Islet precursor cell (in vitro differentiated cells): ENCODE measurements around the gene KIR3DL1.
"Not testable (repeated sequence)": the region's sequence is repeated elsewhere in the genome, so short reads cannot be mapped to it uniquely, and the experiment has no call there.

Experiments
- DNase-seq: peaks from one replicate; pipeline ENCODE4 v3.0.0-alpha.2; 2018

Gene KIR3DL1

GRCh38 chr19:54817670-54818536, 1.6 kb downstream of the KIR3DL1 start:
- DNase-seq: no peak

DNA sequence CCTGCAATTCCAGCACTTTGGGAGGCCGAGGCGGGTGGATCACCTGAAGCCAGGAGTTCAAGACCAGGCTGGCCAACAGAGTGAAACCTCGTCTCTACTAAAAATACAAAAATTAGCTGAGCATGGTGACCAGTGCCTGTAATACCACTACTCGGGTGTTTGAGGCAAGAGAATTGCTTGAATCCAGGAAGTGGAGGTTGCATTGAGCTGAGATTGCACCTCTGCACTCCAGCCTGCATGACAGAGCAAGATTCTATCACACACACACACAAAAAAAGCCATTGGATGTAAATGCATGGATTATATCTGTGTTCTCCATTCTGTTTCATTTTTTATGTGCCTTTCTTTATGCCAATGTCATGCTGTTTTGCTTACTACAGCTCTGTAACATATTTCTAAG, 8.1 kb downstream of the KIR3DL1 start:
- DNase-seq: not testable (repeated sequence)

GRCh38 chr19:54825326-54825725, 9.1 kb downstream of the KIR3DL1 start:
- not testable (repeated sequence) for DNase-seq

DNA sequence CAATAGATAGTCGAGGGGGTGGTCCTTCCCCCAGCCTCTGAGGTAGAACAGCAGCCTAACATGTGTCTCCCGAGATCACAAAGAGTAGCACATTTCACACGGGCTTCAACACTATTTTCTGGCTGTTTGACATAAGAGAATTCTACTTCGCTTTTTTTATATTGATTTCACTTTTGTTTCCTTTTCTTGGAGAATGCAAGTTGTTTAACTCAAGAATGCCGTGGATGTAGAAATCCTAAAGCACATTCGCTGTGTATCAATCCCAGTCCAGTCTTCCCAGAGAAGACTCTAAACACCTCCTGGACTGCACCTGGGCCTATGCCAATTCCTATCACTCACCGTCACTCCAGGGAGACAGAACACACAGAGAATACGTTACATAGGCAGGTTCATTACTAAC, 11.8 kb downstream of the KIR3DL1 start:
- not testable (repeated sequence) for DNase-seq

GRCh38 chr19:54832496-54832895, 16.2 kb downstream of the KIR3DL1 start, which contains the start of gene KIR2DS4:
TSS of gene KIR2DS4 (plus strand) at chr19:54832676.
- DNase-seq: not testable (repeated sequence)

DNA sequence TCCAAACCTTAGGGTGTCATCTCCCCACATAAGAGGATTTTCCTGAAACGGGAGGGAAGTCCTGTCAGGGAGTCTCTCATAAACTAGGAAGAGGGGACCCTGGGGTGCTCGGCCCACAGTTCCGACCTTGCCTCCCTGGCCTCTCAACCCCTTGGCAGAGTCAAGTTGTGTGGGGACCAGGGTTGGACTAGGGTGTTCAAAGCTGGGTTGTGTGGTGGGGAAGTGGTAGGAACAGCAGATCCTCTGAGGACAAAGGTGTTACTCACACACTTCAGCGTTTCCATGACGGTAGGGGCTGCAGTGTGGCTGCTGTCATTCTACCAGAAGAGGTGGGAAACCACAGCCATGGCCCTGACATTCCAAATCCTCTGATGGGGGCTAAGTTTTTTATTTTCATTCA, 18.9 kb downstream of the KIR3DL1 start:
- not testable (repeated sequence) for DNase-seq

DNA sequence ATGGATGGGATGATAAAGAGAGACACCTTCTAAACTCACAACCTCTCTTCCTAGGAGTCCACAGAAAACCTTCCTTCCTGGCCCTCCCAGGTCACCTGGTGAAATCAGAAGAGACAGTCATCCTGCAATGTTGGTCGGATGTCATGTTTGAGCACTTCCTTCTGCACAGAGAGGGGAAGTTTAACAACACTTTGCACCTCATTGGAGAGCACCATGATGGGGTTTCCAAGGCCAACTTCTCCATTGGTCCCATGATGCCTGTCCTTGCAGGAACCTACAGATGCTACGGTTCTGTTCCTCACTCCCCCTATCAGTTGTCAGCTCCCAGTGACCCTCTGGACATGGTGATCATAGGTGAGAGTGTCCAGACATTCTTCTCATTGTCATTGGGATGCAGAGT, 21.3 kb downstream of the KIR3DL1 start:
- not testable (repeated sequence) for DNase-seq

DNA sequence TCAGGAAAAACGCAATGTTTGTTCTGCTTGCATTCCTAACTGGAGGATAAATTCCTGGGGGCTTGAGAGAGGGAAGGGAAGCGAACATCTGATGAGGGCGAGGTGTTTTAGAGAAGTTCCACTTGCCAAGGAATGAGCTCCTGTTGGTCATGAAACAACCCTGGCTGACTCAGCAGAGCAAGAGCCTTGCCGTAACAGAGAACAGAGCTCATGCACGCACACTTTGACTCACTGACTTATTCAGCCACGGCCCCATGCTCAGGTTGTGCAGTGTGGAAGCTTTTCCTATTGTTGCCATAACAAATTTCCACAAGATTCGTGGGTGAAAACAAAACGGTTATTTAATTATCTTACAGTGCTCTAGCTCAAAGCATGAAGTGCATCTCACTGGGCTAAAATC, 26.9 kb downstream of the KIR3DL1 start:
- not testable (repeated sequence) for DNase-seq

- not testable (repeated sequence) for DNase-seq
Observed at GRCh38 chr19:54850061-54850640, 33.9 kb downstream of the KIR3DL1 start, which contains the start of gene KIR3DL2. TSS of gene KIR3DL2 (plus strand) at chr19:54850443. CDS start at chr19:54850476, 33 bp downstream.

DNA sequence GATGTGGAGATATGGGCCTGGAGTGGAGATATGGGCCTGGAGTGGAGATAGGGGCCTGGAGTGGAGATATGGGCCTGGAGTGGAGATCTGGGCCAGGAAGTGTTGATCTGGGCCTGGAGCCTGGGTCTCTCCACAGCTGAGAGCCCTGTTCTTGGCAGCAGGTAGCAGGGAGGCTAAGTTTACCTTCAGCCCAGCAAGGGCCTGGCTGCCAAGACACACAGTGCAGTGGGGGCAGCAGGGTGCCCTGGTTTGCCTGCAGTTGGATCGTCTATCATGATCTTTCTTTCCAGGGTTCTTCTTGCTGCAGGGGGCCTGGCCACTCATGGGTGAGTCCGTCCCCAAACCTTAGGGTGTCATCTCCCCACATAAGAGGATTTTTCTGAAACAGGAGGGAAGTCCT, 34.7 kb downstream of the KIR3DL1 start:
- DNase-seq: no peak

GRCh38 chr19:54851353-54851752, 35.1 kb downstream of the KIR3DL1 start:
- DNase-seq: no peak

GRCh38 chr19:54855241-54855640, 39.0 kb downstream of the KIR3DL1 start:
- DNase-seq: not testable (repeated sequence)

DNA sequence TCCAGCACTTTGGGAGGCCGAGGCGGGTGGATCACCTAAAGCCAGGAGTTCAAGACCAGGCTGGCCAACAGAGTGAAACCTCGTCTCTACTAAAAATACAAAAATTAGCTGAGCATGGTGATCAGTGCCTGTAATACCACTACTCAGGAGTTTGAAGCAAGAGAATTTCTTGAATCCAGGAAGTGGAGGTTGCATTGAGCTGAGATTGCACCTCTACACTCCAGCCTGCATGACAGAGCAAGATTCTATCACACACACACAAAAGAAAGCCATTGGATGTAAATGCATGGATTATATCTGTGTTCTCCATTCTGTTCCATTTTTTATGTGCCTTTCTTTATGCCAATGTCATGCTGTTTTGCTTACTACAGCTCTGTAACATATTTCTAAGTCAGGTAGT, 42.2 kb downstream of the KIR3DL1 start:
- not testable (repeated sequence) for DNase-seq

- not testable (repeated sequence) for DNase-seq
Observed at GRCh38 chr19:54859421-54859820, 43.2 kb downstream of the KIR3DL1 start.

DNA sequence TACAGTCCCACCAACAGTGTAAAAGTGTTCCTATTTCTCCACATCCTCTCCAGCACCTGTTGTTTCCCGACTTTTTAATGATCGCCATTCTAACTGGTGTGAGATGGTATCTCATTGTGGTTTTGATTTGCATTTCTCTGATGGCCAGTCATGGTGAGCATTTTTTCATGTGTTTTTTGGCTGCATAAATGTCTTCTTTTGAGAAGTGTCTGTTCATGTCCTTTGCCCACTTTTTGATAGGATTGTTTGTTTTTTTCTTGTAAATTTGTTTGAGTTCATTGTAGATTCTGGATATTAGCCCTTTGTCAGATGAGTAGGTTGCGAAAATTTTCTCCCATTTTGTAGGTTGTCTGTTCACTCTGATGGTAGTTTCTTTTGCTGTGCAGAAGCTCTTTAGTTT, 47.2 kb downstream of the KIR3DL1 start:
- DNase-seq: not testable (repeated sequence)

- DNase-seq: no peak
Observed at GRCh38 chr19:54871696-54872095, 55.4 kb downstream of the KIR3DL1 start.

- DNase-seq: no peak
Observed at GRCh38 chr19:54873990-54874389, 57.7 kb downstream of the KIR3DL1 start, which contains the start of gene FCAR. TSS of gene FCAR (plus strand) at chr19:54874235. CDS start at chr19:54874290, 55 bp downstream.

- no peak for DNase-seq
Observed at GRCh38 chr19:54875506-54875905, 59.2 kb downstream of the KIR3DL1 start.

DNA sequence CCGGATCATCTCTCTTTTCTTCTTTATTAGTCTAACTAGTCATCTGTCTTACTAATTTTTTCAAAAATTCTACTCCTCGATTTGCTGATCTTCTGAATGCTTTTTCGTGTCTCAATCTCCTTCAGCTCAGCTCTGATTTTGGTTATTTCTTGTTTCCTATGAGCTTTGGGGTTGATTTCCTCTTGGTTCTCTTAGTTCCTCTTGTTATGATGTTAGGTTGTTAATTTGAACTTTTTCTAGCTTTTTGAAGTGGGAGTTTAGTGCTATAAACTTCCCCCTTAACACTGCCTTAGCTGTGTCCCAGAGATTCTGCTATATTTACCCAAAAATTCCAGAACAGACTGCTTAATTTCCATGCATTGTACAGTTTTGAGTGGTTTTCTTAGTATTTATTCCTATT, 61.2 kb downstream of the KIR3DL1 start:
- no peak for DNase-seq
